OCI-LY7 (cell line): ENCODE results near the gene PCGF3.

Experiments
- CTCF ChIP-seq: fragments of 200-600 bp; sonication (generic); conservative IDR thresholded peaks from 2 replicates; pipeline ENCODE4 v1.5.1; 2014; ENCODE audit warnings: mild to moderate bottlenecking, antibody characterized with exemption, low read length, moderate library complexity, mixed read lengths
- EZH2phosphoT487 ChIP-seq: fragments of 200-600 bp; sonication (generic); IDR thresholded peaks from 2 replicates; pipeline ENCODE4 v1.6.1; 2018; ENCODE audit warnings: low read depth, borderline replicate concordance, mild to moderate bottlenecking, mixed run types, antibody characterized with exemption, low read length, moderate library complexity, mixed read lengths

- TF ChIP-seq CTCF, result no peak
- no peak for TF ChIP-seq EZH2phosphoT487
These were observed 21.2 kb downstream of the PCGF3 start for GRCh38 chr4:726838-727237.
